AG09319 (cell line): ENCODE results near the gene UQCRC1.
A peak's percentile ranks its signal among the peaks of the same experiment; 100 is the strongest.

Experiments
- DNase-seq: peaks from one replicate; pipeline ENCODE4 v3.0.0-alpha.2; 2010; ENCODE audit warnings: low read depth; ENCODE audit errors: extremely low read depth
- TF ChIP-seq, protein P1 (sequence below): IDR thresholded peaks from 2 replicates; pipeline ENCODE4 v1.5.1; 2011; ENCODE audit warnings: low read depth, mild to moderate bottlenecking, inconsistent platforms, low read length, moderate library complexity

UQCRC1 gene

DNA sequence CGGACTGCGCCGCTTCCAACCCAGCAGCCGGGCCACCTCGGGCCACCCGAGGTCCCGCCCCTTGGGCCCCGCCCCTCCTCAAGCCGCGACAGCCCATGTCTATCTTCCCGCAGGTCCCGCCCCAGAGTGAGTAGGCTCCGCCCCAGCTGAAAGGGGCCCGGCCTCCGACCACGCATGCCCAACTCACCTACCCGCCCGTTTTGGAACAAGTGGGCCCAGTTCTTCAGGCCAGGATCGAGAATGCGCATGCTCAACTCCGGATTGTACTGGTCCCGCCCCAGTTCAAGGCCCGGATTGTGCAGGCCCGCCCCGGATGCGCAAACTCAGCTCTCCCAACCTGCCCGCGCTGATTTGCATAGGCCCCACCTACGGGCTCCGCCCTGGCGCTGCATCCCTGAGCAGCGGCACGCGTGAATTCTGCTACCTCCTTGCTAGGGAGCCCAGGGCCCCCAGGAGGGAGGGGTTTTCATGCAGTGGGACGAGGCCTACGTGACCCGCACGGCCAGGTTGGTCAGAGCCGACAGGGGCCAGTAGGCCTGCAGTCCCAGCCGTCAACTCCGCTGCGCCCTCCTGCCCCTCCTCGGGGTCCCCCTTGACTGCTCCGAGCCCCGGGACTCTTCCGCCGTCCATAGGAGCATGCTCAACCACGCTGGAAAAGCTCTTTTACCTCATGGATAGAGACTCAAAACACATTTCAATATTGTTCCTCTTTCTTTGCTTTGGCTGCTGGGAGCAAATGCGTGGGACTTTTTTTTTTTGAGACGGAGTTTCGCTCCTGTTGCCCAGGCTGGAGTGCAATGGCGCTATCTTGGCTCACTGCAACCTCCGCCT lies 52.4 kb downstream of the UQCRC1 start, which contains the start of gene PFKFB4:
Gene PFKFB4 (minus strand): TSS at position 8 of the 831 bp plus-strand sequence. CDS start 26 bp downstream, outside the sequence.
- TF ChIP-seq, protein P1, sequence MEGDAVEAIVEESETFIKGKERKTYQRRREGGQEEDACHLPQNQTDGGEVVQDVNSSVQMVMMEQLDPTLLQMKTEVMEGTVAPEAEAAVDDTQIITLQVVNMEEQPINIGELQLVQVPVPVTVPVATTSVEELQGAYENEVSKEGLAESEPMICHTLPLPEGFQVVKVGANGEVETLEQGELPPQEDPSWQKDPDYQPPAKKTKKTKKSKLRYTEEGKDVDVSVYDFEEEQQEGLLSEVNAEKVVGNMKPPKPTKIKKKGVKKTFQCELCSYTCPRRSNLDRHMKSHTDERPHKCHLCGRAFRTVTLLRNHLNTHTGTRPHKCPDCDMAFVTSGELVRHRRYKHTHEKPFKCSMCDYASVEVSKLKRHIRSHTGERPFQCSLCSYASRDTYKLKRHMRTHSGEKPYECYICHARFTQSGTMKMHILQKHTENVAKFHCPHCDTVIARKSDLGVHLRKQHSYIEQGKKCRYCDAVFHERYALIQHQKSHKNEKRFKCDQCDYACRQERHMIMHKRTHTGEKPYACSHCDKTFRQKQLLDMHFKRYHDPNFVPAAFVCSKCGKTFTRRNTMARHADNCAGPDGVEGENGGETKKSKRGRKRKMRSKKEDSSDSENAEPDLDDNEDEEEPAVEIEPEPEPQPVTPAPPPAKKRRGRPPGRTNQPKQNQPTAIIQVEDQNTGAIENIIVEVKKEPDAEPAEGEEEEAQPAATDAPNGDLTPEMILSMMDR: no peak; the same call in 1 of the 2 replicates

DNA sequence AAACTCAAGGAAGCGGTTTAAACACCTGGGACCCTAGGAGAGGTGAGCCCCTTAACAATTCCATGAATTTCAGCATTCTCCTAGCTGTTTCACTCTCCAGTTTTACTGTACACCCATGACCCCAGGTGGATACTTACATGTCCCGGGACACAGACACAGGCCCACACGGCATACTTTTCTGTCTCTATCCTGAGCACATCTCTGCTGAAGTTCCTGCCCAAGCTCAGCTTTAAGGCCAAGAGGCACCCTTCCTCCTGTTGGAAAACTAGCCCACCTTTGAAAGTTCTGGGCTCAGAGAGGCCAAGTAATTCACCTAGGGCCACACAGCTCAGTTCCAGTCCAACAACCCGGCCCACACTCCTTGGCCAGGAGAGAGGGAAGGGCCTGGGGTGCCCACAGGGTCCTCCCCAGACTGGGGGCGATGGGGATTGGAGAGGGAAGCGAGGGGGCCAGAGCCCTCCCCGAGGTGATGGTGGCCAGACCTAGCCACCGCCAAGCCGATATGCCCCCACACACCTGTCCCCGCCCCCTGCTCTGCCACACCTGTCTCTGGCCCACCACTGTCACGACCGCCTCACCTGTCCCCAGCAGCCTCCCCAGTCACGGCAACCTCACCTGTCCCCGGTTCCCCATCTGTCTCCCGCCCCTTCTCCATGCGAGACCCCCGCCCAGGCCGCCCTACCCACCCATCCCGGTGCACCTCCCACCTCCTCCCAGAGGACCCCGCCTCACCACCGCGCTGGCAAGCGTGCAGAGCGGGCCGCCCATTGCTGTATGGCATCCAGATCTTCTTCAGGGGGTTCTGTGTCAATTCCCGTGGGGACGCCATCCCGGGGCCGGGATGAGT lies 53.3 kb downstream of the UQCRC1 start:
- DNase-seq: no peak
- TF ChIP-seq, protein P1: no peak

More for the DNA sequence above, 52.4 kb downstream of the UQCRC1 start, which contains the start of gene PFKFB4:
- DNase-seq: peak; percentile 99

DNA sequence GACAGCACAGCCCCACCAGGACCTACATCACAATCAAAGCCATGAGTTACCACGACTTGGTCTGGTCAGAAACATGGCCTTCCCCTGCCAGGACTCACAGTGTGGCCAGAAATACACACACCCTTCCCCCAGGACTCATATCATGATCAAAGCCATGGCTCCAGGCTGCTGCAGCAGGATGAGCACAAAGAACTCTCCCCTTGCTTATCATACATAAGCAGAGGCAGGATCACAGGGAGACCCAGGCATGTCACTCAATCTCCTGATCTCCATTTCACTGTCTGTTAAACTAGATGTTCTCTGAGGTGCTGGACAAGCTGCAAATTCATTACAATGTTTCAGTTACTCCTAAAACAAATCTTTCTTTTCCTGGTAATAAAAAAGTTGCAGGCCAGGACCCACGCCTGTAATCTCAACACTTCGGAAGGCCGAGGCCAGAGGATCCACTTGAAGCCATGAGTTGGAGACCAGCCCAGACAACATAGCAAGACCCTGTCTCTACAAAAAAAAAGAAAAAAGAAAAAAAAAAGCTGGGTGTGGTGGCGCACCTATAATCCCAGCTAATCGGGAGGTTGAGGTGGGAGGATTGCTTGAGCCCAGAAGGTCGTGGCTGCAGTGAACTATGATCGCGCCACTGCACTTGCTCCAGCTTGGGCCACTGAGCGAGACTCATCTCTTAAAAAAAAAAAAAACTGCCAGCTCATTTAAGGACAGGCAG lies 54.1 kb downstream of the UQCRC1 start:
- no peak for DNase-seq
- TF ChIP-seq, protein P1: no peak

DNA sequence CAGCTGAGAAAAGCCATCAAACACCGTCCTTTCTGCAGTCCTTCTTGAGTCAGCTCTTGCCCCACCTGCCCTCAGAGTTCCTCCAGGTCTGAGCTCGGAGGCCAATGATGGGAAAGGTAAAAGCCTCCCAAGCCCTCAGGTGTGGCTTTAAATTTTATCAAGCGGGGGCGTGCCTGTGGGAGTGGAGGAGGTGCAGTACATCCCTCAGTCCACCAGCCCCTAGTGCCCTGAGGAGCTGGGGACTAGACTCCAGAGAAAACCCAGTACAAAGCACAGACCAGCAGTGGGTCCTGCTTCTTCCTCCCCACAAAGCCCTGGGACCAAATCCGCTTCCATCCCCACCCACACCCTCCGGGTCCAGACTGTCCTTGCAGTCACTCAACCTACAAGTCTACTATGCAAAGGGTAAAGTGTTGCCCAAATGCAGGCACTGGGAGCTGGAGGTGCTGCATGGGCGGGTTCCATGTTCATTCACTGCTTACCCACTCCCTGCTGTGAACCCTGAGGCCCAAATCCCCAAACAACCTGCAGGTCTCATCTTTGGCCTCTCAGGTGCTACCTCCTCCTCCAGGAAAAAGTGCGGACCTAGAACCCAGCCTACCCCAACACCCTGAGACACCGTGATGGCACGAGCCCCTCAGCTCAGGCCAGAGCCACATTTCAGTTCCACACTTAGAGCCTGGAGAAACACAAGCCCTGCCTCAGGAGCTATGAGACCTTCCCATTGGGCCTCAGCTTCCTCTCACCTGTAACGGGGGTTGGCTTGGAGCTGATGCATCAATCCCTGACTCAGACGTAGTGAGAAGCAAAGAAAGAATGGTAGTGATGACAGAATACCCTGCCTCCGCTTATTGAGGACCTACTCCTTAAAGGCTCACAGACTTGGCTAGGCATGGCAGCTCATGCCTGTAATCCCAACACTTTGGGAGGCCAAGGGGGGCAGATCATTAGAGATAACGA lies 55.3 kb downstream of the UQCRC1 start:
- DNase-seq: no peak
- TF ChIP-seq, protein P1: no peak

DNA sequence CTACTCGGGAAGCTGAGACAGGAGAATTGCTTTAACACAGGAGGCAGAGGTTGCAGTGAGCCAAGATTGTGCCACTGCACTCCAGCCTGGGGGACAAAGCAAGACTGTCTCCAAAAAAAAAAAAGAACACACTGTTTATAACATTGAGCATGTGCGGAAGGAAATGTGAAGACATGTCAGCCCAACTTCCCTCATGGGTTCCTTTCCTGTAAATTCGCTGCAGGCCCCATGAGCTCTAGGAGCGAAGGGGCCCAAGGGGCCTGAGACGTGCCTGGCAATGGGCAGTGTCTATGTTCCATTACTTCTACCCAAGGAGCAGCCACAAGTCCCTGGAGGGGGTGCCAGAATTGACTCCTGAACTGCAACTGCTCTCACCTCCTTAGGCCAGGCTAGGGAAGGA lies 56.1 kb downstream of the UQCRC1 start:
- no peak for DNase-seq
- TF ChIP-seq, protein P1: no peak
